Omental fat pad (tissue), 4 donors: ENCODE results near the gene ACSS2. TPM values are rescaled to one million over a fixed set of nuclear protein-coding genes. Genes with fewer than 3 reads are reported as not detected.

Experiments
- ATAC-seq: fragments of 150-250 bp; one replicate; pipeline ENCODE4 v1.9.1; 2016; ENCODE audit warnings: mild to moderate bottlenecking, moderate library complexity; ENCODE audit not compliant: low FRiP score
- DNase-seq: peaks from one replicate; pipeline ENCODE4 v3.0.0-alpha.2; 2019; ENCODE audit warnings: low spot score
- total RNA-seq, 4 donors: library from RNA; depleted of rRNA; stranded (reverse); fragments of >200 nt; gene quantifications; one replicate each; pipeline ENCODE4 v1.1.0, GENCODE V29; 2016
- TF ChIP-seq, protein P1 (sequence below), 3 donors: fragments of 450-650 bp; IDR thresholded peaks; one replicate each; pipeline ENCODE4 v1.5.1; 2016 to 2017; ENCODE audit warnings: antibody characterized with exemption in 3 of 3, mild to moderate bottlenecking in 3 of 3, moderate library complexity in 2 of 3

Gene ACSS2
- total RNA-seq, 4 donors from 2014 or later: 72.4 to 119 (median 102) TPM

DNA sequence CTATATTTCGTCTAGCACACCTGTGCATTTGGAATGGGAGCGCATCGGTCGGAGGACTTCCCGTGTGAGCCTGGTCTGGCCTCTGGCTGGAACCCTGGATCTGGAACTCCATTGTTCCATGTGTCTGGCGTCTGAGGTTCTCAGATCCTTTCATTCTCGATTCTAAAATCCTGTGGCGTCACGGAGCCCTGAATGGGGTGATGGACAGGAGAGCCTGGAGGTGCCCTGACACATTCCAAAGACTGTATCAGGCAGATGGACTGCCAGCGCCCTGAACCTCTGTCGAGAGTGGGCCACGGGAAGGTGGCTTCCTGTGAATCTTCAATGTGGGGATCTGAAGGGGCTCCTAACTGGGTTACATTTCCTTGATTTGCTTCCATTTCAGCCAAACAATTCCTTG lies 99.9 kb downstream of the ACSS2 start:
- ATAC-seq (no peak), DNase-seq (no peak)
- TF ChIP-seq, protein P1, sequence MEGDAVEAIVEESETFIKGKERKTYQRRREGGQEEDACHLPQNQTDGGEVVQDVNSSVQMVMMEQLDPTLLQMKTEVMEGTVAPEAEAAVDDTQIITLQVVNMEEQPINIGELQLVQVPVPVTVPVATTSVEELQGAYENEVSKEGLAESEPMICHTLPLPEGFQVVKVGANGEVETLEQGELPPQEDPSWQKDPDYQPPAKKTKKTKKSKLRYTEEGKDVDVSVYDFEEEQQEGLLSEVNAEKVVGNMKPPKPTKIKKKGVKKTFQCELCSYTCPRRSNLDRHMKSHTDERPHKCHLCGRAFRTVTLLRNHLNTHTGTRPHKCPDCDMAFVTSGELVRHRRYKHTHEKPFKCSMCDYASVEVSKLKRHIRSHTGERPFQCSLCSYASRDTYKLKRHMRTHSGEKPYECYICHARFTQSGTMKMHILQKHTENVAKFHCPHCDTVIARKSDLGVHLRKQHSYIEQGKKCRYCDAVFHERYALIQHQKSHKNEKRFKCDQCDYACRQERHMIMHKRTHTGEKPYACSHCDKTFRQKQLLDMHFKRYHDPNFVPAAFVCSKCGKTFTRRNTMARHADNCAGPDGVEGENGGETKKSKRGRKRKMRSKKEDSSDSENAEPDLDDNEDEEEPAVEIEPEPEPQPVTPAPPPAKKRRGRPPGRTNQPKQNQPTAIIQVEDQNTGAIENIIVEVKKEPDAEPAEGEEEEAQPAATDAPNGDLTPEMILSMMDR (IDR thresholded peaks at IDR 0.05): no peak

Other genes with a start within 250 kb of the ACSS2 start
- gene PIGU, start 199.5 kb upstream of the ACSS2 start, total RNA-seq: 10 to 100 TPM; 10.2 to 16.8 (median 14.2) TPM
- 10 to 100 TPM in 3 of 4 donors, 1 to 10 TPM in 1; 8.6 to 19.7 (median 15.1) TPM for gene TP53INP2, start 172.3 kb upstream of the ACSS2 start, total RNA-seq
- gene NCOA6, start 51.0 kb upstream of the ACSS2 start, total RNA-seq: 10 to 100 TPM; 15.8 to 25.9 (median 20.3) TPM
- 10 to 100 TPM in 2 of 4 donors, 1 to 10 TPM in 2; 8.5 to 13.2 (median 11.2) TPM for gene GGT7, start 3.8 kb upstream of the ACSS2 start, total RNA-seq
- gene GSS, start 79.2 kb downstream of the ACSS2 start, total RNA-seq: 10 to 100 TPM; 32.1 to 39.6 (median 33.2) TPM
- gene MYH7B, start 79.3 kb downstream of the ACSS2 start, total RNA-seq: under 1 TPM; 0.19 to 0.56 (median 0.40) TPM
- 10 to 100 TPM; 59.3 to 87.0 (median 70.1) TPM for gene TRPC4AP, start 216.2 kb downstream of the ACSS2 start, total RNA-seq